PC-9 (cell line): ENCODE measurements around the gene PPM1H. TPM values are rescaled to one million over a fixed set of nuclear protein-coding genes. Genes with fewer than 3 reads are reported as not detected.
"Not testable (repeated sequence)": the region's sequence is repeated elsewhere in the genome, so short reads cannot be mapped to it uniquely, and the experiment has no call there.

Experiments
- BruUV-seq: library from RNA; stranded (reverse); fragments of 400-500 nt; replicated peaks from 2 replicates; lab custom pipeline; 2021; lab: Mats Ljungman, UMichigan
- CTCF ChIA-PET: fragments of 300-600 bp; sonication (Branson Sonifier 250); formaldehyde crosslinking; loops from one replicate; lab custom pipeline; 2022; ENCODE audit warnings: antibody characterized with exemption; lab: Charles Lee
- POLR2A ChIA-PET: fragments of 300-600 bp; sonication (Branson Sonifier 250); formaldehyde crosslinking; loops from one replicate; lab custom pipeline; 2022; ENCODE audit warnings: antibody characterized with exemption; ENCODE audit not compliant: unreplicated experiment; lab: Charles Lee
- DNase-seq, 2 experiments: peaks; one replicate each; pipeline versions ENCODE4 v3.0.0 to v3.0.0-alpha.2; 2015 to 2022; ENCODE audit warnings: mixed read lengths in 1 of 2
- H2AFZ ChIP-seq: fragments of 200-600 bp; sonication (generic); 2 replicates; pipeline ENCODE4 v1.8.1; 2017; ENCODE audit warnings: antibody characterized with exemption
- H3F3A ChIP-seq: fragments of 200-600 bp; sonication (generic); 2 replicates; pipeline ENCODE4 v1.8.1; 2017; ENCODE audit warnings: antibody characterized with exemption, mild to moderate bottlenecking, low read depth; ENCODE audit not compliant: insufficient read depth
- H3K27ac ChIP-seq: fragments of 200-600 bp; sonication (generic); 2 replicates; pipeline ENCODE4 v1.6.1; 2016; ENCODE audit warnings: mixed run types
- H3K27me3 ChIP-seq: fragments of 200-600 bp; sonication (generic); 2 replicates; pipeline ENCODE4 v1.6.1; 2016; ENCODE audit warnings: low read depth, mixed run types; ENCODE audit not compliant: insufficient read depth
- H3K36me3 ChIP-seq: fragments of 200-600 bp; sonication (generic); 2 replicates; pipeline ENCODE4 v1.6.1; 2016; ENCODE audit warnings: low read depth, mixed run types
- H3K4me1 ChIP-seq: fragments of 200-600 bp; sonication (generic); replicated peaks from 2 replicates; pipeline ENCODE4 v1.6.1; 2016; ENCODE audit warnings: mixed run types; ENCODE audit not compliant: insufficient read depth
- H3K4me2 ChIP-seq: fragments of 200-600 bp; sonication (generic); 2 replicates; pipeline ENCODE4 v1.6.1; 2017; ENCODE audit warnings: mixed run types
- H3K4me3 ChIP-seq: fragments of 200-600 bp; sonication (generic); 2 replicates; pipeline ENCODE4 v1.6.1; 2016; ENCODE audit warnings: mixed run types
- H3K79me2 ChIP-seq: fragments of 200-600 bp; sonication (generic); 2 replicates; pipeline ENCODE4 v1.6.1; 2017; ENCODE audit warnings: low read depth, mixed run types
- H3K9me2 ChIP-seq: fragments of 200-600 bp; sonication (generic); 2 replicates; pipeline ENCODE4 v1.8.1; 2017; ENCODE audit warnings: mild to moderate bottlenecking; ENCODE audit not compliant: insufficient read depth
- H3K9me3 ChIP-seq: fragments of 200-600 bp; sonication (generic); 2 replicates; pipeline ENCODE4 v1.8.1; 2016; ENCODE audit warnings: low read depth; ENCODE audit not compliant: insufficient read depth
- H4K20me1 ChIP-seq: fragments of 200-600 bp; sonication (generic); 2 replicates; pipeline ENCODE4 v1.8.1; 2017; ENCODE audit not compliant: insufficient read depth
- CTCF ChIP-seq: fragments of 200-600 bp; sonication (generic); conservative IDR thresholded peaks from 2 replicates; pipeline ENCODE4 v1.6.1; 2017; ENCODE audit warnings: mixed run types, antibody characterized with exemption, mild to moderate bottlenecking, moderate library complexity
- EZH2 ChIP-seq: fragments of 200-600 bp; sonication (generic); IDR thresholded peaks from 2 replicates; pipeline ENCODE4 v1.8.0; 2017; ENCODE audit warnings: antibody characterized with exemption, low read depth
- intact Hi-C: fragments of 100-400 bp; cut with micrococcal nuclease; formaldehyde crosslinking; loops from one replicate; pipeline ENCODE4 v1.10.0; 2022; ENCODE audit not compliant: unreplicated experiment
- total RNA-seq: library from RNA; stranded (reverse); gene quantifications from 2 replicates; pipeline ENCODE4 v1.2.3, GENCODE V29; 2021

PPM1H gene
- total RNA-seq, 1 experiment from 2014 or later = 11.4 TPM

DNA sequence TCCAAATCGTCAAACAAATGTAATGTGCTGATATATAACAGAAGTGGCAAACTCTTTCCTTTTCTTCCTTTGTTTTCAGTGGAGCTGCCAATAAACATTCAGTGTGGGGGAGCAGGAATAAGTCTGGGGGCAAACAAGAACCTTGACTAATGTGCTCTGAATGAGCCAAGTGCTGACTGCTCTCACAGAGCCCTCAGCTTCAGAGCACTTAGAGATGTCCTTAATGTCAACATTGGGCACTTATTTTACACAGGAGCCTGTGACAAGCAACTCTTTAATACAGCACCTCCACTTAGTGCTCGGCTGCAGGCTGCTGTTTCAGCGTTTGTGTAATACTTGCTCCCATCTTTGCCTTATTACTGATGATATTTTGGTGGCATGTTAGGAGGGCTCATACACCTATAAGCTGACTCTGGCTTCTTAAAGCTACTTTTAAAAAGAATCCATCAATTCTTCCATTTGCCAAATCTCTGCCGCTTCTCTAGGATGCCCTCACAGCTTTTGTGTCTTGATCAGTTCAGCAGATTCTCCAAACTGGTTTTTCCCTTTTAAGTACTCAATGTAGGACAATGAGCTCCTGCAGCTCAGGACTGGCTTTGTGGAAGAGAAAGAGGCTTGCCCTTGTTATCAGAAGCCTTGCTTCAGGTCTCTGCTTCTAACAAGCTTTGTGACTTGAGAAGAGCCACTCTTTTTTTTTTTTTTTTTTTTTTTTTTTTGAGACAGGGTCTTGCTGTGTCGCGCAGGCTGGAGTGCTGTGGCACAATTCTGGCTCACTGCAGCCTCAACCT is 261.7 kb downstream of the PPM1H start:
- H2AFZ ChIP-seq = no peak overlapping the region
- no peaks in the 10 kb centered on the region for H3K9me3 ChIP-seq
- 0 out of 2 replicates have a peak, but pooled peaks cover 3% of the 10 kb centered on the region for H3K36me3 ChIP-seq
- H3K4me2 ChIP-seq = no peak overlapping the region
- H3K27me3 ChIP-seq = no peaks in the 10 kb centered on the region
- CTCF ChIA-PET = no interaction called here
- no TSS peak for BruUV-seq
- TF ChIP-seq CTCF = no peak
- no peak for TF ChIP-seq EZH2
- H3K27ac ChIP-seq = no peak overlapping the region
- no peaks in the 10 kb centered on the region for H4K20me1 ChIP-seq
- DNase-seq = no peak
- H3F3A ChIP-seq = no peaks in the 10 kb centered on the region
- no peaks in the 10 kb centered on the region for H3K4me1 ChIP-seq
- intact Hi-C loops = no loop called here
- H3K79me2 ChIP-seq = no peaks in the 10 kb centered on the region
- no peaks in the 10 kb centered on the region for H3K9me2 ChIP-seq
- POLR2A ChIA-PET = no interaction called here
- H3K4me3 ChIP-seq = no peak overlapping the region

- Histone ChIP-seq H4K20me1 (no peaks in the 10 kb centered on the region), H3K27me3 (no peaks in the 10 kb centered on the region), H3K79me2 (no peaks in the 10 kb centered on the region), H3K4me1 (no peaks in the 10 kb centered on the region), H3K4me2 (no peak overlapping the region), H3K36me3 (no peaks in the 10 kb centered on the region), H3K9me3 (no peaks in the 10 kb centered on the region), H3F3A (no peaks in the 10 kb centered on the region), H3K9me2 (no peaks in the 10 kb centered on the region), H3K4me3 (no peak overlapping the region), H3K27ac (no peak overlapping the region), H2AFZ (no peak overlapping the region)
- POLR2A ChIA-PET = no interaction called here
- no peak for TF ChIP-seq CTCF
- no peak for DNase-seq
- CTCF ChIA-PET = no interaction called here
- intact Hi-C loops = no loop called here
- BruUV-seq = no TSS peak
These were observed 263.8 kb downstream of the PPM1H start for GRCh38 chr12:62670986-62671720.

- Histone ChIP-seq H3K4me2 (no peak overlapping the region), H2AFZ (no peak overlapping the region), H3K79me2 (no peaks in the 10 kb centered on the region), H3F3A (0 out of 2 replicates have a peak, but pooled peaks cover 6% of the 10 kb centered on the region), H4K20me1 (no peaks in the 10 kb centered on the region), H3K36me3 (no peaks in the 10 kb centered on the region), H3K27ac (no peak overlapping the region), H3K27me3 (no peaks in the 10 kb centered on the region), H3K4me3 (no peak overlapping the region), H3K4me1 (no peaks in the 10 kb centered on the region), H3K9me3 (no peaks in the 10 kb centered on the region), H3K9me2 (no peaks in the 10 kb centered on the region)
- ChIA-PET POLR2A (no interaction called here), CTCF (no interaction called here)
- BruUV-seq = no TSS peak
- TF ChIP-seq EZH2 (no peak), CTCF (no peak)
- DNase-seq = no peak
- intact Hi-C loops = no loop called here
These were observed 266.2 kb downstream of the PPM1H start for GRCh38 chr12:62668782-62669181.

DNA sequence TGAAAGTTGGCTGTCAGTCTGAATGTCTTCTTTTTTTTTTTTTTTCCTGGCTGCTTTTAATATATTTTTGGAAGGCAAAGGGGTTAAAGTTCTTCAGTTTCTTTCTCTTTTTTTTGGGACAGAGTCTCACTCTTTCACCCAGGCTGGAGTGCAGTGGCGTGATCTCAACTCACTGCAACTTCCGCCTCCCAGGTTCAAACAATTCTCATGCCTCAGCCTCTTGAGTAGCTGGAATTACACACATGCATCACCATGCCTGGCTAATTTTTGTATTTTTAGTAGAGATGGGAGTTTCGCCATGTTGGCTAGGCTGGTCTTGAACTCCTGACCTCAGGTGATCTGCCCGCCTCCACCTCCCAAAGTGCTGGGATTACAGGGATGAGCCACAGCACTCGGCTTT is 270.0 kb downstream of the PPM1H start:
- POLR2A ChIA-PET, H3K9me2 ChIP-seq, BruUV-seq, H3K27me3 ChIP-seq, intact Hi-C loops, H3K79me2 ChIP-seq, H2AFZ ChIP-seq, H3K27ac ChIP-seq, H3K9me3 ChIP-seq, CTCF ChIA-PET, DNase-seq, H3K4me2 ChIP-seq, H3K36me3 ChIP-seq, H3K4me3 ChIP-seq, H4K20me1 ChIP-seq: not testable (repeated sequence)
- H3F3A ChIP-seq = peaks cover 30% of the 10 kb centered on the region
- H3K4me1 ChIP-seq = peaks cover 15% of the 10 kb centered on the region
